Activated effector memory CD4-positive, alpha-beta T cell treated with anti-CD3 and anti-CD28 coated beads, Interleukin-2, amount 50 U/mL, for 16 hours (primary cell): ENCODE results near the gene NPM3.

Experiments used
- DNase-seq: peaks from one replicate; pipeline ENCODE4 v3.0.0-alpha.2; 2020

Gene NPM3, protein sequence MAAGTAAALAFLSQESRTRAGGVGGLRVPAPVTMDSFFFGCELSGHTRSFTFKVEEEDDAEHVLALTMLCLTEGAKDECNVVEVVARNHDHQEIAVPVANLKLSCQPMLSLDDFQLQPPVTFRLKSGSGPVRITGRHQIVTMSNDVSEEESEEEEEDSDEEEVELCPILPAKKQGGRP

DNA sequence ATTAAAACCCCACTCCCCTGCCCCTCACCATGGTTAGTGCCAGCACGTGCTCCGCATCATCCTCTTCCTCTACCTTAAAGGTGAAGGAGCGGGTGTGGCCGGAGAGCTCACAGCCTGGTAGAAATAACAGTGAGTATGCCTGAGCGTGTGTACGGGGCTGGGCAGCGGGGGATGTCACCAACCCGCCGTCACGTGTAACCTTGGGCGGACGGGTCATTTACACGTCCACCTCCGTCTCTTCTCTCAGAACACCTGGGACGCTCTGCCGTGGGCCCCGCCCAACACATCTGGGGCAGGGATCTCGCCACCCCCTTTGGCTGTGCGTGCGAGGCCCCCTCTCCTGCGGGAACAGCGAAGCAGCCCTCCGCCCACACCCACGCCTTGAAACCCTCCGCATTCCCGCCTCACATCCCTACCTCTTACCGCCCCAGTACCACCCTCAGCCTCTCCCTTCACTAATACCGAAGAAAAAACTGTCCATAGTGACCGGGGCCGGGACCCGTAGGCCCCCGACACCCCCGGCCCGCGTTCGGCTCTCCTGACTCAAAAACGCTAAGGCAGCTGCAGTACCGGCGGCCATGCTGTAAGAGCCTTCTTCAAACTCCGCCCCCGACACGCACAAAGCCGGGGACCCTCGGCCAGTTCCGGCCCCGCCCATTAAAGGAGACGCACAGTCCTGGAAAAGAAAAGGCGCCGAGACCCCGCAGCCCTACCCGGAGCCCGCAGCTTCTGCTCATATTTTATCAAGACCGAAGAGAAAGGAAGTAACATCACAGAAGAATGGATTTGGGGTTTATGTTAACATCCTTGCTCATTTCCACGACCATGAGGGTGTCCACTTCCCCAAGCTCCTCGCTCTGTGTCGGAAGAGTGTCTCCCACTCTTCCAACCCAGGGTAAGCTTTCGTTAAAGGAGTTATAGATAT lies at the start of gene NPM3:
Gene NPM3, minus strand, starts transcription at position 636 of the 925 bp plus-strand sequence. Its CDS starts 56 bp downstream, at position 580.
- peak; percentile 94 for DNase-seq

DNA sequence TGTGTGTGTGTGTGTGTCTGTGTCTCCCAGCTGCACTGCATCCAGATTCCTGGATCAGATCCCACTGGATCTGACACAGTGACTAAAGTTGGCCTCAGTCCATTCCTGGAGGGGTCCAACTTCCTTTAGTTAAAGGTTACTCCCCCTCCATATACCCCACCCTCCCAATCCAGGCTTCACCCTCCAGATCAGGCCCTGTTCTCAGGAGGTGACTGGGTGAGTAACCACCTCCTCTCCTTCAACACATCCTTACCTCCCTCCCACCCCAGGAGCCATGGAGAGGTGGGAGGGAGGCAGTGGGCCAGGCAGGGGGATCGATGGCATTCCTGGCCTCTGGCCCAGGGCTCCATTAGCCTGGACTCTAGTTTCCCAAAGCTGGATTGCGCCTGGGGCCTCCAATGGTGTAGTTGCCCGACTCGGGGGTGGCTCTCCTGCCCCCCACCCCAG lies 49.1 kb upstream of the NPM3 start:
- DNase-seq, result peak; percentile 4

DNA sequence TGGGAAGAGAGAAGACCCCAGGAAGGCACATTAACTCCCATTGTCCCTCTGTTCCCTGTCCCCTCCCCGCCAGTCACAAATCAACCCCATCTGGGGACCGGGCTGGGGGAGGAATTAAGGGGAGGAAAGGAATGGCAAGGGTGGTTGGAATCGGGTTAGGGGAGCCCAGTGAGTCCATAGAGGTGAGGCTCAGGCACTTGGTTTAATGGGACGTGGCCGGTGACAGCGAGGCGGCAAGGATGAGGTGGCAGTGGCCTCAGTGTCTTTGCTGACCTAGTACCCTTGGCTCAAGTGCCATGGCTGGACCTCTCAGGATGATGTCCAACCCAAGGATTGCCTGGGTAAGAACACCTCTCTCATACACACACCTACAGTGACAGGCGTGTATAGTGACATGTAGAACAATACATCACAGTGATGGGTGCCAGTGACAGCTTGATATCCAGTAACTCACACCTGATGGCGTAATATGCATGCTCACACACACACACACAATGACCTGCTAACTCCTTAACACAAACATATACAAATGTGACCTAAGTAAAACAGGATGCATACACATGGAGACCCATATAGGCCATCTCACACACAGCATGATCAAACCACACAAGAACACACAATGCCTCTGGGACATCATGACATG lies 48.0 kb upstream of the NPM3 start:
- DNase-seq, result no peak

DNA sequence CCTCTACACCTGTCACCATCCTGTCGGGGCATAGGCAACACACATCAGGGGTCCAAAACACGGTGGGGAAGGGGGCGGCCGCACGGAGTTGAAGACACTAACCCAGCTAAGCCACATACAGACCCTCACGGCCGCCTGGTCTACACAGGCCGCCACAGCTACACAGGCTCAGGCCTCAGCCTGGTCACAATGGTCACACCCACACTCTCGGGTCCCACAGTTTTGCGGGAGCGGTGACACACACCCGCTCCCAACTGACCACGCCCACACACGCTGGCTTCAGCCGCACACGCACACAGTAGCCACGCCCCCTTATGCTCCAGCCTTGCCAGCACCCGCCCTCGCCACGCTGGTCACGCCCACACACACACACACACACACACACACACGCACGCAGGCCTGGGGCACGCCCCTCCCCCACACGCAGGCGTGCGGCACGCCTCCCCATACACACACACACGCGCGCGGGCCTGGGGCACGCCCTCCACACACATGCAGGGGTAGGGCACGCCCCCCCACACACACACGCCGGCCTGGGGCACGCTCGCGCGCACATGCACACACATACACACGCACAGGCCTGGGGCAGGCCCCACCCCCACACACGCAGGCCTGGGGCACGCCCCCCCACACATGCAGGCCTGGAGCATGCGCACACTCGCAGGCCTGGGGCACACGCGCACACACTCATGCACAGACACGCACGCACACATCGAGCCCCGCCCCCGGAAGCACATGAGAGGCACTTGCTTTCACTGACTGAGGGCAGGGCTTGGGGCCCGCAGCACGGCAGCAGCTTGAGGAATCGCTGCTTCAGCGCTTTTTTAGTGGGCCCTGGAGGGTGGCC lies 47.3 kb upstream of the NPM3 start:
- peak; percentile 97 for DNase-seq

DNA sequence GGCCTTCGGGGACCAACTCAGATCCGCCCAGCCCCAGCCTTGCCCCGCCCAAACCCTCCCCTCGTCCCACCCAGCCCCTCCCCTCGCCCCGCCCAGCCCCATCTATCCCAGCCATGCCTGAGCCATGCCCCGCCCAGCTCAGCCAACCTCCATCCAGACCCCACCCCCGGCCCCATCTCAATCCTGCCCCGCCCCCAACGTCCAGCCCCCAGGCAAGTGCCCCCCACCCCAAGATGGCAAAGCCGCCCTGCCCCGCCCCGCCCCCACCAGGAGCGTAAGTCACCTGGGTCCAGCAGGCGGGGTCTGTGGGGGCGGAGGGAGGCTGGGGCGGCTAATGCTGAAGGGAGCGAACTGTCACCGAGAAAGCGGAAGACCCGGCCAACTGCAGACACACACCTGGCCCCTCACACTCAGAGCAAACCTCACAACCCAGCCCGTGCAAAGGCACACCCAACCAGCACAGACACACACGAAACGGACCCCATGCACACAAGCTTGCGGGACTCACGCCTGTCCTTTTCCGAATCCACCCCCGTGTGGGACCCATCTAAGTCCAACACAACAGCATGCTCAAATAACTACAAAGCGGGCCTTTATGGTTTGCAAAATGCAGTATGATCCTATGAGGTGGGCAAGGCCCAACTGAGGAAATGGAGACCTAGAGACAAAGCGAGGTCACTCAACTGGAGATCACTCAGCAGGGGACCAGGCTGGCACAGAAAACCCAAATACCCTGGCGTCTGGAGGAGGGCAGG lies 46.5 kb upstream of the NPM3 start:
- peak; percentile 87 for DNase-seq

DNA sequence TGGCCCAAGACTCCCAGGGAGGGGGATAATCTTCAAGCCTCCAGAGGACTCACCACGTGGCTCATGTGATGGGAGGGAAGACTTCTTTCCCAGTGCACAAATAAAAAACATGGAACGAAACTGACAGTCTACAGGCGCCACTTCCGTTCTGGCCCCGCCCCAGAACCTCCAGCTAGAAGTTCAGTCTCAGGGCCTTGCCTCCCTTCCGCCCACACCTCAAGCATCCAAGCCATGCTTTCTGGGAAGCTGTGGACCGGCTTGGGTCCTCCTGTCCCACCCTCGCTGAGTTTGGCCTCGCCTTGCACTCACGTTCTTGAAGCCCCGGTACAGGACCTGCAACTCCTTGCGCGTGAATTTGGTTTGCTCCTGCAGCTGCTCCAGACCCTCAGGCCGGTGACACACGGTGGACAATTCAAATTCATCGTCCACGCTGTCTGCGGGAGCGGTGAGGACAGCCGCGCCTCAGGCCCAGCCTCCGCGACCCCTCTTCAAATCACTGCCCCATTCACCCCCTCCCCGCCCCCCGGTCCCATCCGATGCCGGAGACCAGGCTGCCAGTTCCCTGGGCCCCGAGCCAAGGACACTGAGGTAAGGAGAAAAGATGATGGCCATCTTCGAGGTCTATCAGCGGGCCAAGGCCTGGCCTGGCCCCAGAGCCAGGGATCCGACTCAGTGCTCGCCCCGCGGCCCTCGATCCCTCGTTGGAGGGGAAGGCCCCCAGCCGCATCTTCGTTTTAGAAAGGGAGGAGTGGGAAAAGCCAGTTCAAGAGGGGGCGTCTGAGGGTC lies 45.7 kb upstream of the NPM3 start:
- DNase-seq, result peak; percentile 63

- DNase-seq, result peak; percentile 48
These were observed 44.8 kb upstream of the NPM3 start for GRCh38 chr10:101827919-101828600.

- peak; percentile 22 for DNase-seq
These were observed 43.7 kb upstream of the NPM3 start for GRCh38 chr10:101826852-101827434.

GRCh38 chr10:101824736-101825135 lies 41.5 kb upstream of the NPM3 start:
- no peak for DNase-seq

DNA sequence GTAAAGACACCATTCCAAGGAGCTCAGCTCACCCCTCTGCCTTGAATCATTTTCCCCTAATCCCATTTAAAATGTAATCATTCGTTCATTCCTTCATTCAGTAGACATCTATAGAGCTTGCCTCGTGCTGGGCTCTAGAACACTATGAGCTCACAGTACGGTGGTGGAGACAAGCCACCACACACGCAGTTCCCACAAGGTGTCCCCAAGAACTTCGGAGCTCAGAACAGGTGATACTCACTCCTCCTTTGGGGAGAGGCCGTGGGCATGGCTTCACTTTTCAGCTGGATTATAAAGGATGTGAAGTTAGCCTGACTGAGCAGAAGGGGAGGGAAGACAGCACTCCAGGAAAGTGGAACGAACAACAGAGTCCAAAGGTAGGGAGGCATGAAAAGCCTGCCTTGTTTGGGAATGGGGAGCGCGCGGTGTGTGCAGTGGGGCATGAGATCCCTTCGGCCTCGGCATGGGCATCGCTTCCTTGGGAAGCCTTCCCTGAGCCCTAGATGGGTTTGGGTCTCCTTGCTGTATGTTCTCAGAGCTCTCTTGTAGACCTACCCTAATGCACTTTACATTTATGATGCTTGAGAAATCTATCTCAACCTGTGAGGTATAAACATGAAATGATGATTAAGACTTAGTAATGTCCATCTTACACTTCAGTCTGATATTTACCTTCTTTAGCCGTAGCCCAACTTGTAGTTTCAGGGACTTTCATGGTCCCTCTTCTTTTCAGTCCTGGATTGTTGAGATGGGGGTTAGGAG lies 35.8 kb upstream of the NPM3 start:
- DNase-seq, result no peak

DNA sequence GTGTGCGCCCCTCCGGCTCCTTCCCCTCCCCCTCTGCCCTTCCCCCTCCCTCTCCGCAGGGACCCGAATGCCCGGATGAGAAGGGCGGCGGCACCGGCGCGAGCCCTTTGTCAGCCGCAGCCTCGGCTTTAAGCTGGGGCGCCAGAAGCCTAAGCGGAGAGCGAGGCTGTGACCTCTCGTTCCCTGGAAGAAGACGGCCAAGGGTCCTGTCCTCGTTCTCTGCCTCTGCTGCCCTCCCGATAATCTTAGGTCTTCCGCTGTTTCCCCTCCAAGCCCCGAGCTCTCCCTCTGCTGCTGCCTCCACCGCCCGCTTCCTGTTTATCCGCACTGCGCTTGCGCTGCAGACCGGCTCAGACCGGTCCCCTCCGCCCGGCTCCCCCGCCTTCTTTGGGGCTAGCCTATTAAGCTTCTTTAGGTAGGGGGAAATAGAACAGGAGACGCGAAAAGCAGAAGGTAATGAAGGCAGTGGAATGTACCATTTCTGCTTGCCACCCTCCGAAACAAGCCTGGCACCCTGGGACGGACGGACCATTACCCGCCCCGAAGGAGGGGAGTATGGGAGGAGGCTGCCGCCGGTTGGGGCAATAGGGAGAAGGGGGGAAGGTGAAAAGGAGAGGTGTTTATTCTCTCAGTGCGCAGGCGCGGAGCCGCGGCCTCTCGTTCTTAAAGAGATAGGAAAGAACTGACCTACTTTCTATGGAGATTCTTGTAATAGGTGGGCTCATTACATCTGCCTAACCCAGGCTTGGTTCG lies 35.0 kb upstream of the NPM3 start, which contains the start of gene OGA:
Gene OGA, minus strand, starts transcription at position 326 of the 753 bp plus-strand sequence. CDS start 422 bp downstream, outside the sequence.
- DNase-seq, result peak; percentile 99

GRCh38 chr10:101817337-101818118 lies 34.3 kb upstream of the NPM3 start:
- DNase-seq, result no peak

DNA sequence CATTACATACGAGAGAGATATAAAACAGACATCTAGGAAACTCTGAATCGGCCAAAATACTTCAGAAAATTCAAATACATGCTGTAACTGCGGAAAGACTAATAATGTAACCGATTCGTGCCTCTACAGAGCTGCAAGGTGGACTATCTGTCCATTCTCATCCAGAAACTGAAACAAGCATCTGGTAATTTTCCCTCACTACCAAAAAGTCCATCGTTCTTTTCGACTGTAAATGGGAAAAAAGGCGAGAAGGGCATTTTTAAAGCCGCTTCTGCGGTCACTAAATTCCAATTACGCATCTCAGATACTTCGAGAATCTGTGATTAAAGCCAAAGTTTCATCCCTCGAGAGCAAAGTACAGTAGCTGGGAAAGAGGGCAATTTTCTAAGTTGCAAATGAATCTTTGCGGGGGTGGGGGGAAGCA lies 33.7 kb upstream of the NPM3 start:
- DNase-seq, result no peak

- no peak for DNase-seq
These were observed 33.1 kb upstream of the NPM3 start for GRCh38 chr10:101816376-101816775.

DNA sequence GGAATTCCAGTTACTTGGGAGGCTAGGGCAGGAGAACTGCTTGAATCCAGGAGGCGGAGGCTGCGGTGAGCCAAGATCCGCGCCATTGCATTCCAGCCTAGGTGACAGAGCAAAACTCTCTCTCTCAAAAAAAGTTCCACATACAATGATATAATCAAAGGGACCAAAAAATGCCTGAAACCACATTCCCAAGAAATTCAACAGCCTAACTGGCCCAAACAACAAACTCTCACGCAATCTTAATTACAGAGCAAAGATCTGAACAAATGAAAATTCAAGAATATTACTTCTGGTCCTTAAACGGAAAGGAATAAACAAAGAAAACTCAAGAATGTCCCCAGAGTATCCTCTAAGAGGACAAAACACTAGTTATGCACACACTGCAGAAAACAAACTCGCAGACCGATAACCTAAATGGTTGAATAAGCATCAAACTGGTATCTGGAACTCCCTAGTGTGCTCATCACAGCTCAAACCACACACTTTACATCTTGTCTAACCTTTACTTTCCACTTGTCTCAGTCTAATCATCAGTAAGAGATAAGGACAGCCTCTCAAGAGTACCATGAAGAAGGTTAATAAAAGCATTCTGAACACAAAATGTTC lies 31.3 kb upstream of the NPM3 start:
- no peak for DNase-seq

DNA sequence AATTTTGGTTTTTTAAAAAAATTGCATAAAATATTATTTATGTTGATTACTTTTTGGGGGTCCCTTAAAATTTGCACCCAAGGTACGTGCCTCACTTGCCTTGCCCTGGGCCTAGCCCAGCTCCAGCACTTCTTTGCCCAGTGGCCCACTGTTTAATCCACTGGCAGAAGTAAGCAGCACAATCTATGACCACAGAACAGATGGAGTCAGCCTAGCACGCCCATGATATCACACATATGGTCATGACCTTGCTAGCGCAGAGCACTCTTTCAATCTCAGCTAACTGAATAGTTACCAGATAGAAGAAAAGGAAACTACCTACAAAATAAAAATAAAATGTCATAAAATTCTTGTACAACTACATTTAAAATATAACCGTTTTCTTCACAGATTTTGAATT lies 29.4 kb upstream of the NPM3 start:
- DNase-seq, result no peak

DNA sequence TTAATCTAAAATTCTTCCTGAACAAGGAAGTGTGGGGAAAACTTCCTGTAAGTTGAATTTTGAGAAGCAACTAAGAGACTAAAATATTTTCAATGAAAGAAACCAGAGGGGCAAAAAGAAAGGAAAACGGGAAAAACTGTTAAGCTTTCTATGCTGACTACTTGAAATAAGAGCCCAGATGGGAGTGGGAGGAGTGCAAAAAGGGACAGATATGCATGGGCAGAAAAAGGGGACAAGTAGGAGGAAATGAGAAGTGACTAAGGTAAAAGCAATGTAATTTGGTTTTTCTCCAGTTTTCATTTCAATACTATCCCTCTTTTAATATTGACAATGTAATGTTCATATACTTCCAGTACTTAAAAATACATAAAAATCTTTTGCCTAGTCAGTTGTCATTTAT lies 23.9 kb upstream of the NPM3 start:
- DNase-seq, result no peak
